Measurements from ENCODE around the gene GORASP1.
A peak's percentile ranks its signal among the peaks of the same experiment; 100 is the strongest.

Gene GORASP1

DNA sequence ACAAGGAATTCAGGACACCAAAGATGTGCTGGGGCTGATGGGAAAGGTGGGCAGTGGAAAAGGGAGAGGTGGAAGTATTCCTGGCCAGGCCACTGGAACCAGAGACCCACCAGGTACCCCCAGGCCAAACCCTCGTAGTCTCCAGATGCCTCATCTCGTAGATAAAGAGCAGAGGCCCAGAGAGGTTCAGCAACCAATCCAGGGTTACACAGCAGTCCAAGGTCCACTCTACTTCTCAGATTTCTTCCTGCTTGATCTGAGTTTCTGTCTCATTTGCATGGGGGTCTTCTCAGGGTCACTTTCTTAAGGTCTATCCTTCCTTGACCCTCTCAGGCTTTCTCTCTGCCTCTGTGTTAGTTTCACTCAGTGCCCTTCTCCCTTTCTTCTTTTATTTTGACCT lies 5.1 kb upstream of the GORASP1 start:
- Histone ChIP-seq H3K79me1 (ENCODE audit: low read depth, low read length) (peaks cover 1% of the 10 kb centered on the region), H3K4me3 (ENCODE audit: low read length in 2 of 2) (no peak overlapping the region), H3K23ac (ENCODE audit: low read depth, low read length, poor library complexity) (no peak overlapping the region), H3K36me3 (replicated peaks in 1 of 2; ENCODE audit: control insufficient read depth in 2 of 2, insufficient read depth in 2 of 2, low read length in 2 of 2) (no peaks in the 10 kb centered on the region), H3K14ac (ENCODE audit: low read length) (no peak overlapping the region), H3K27me3 (ENCODE audit: control insufficient read depth in 3 of 3, insufficient read depth in 3 of 3, low read depth in 1 of 3, low read length in 3 of 3) (no peaks in the 10 kb centered on the region), H3K18ac (ENCODE audit: low read length) (no peak overlapping the region), H4K8ac (ENCODE audit: low read depth, low read length) (no peak overlapping the region), H3K4me1 (ENCODE audit: control insufficient read depth in 2 of 2, insufficient read depth in 1 of 2, low read depth in 1 of 2, low read length in 2 of 2) (peaks cover 1 to 2% of the 10 kb centered on the region in 2 donors), H2BK12ac (ENCODE audit: low read length) (no peak overlapping the region), H2BK15ac (ENCODE audit: low read length) (no peak overlapping the region), H3K4me2 (ENCODE audit: insufficient read depth, low read length, poor library complexity, severe bottlenecking) (no peak overlapping the region), H2AK5ac (ENCODE audit: low read depth, low read length) (no peak overlapping the region), H2BK120ac (ENCODE audit: low read depth, low read length) (no peak overlapping the region), H3K9me3 (replicated peaks in 1 of 2; ENCODE audit: control insufficient read depth in 2 of 2, insufficient read depth in 1 of 2, low read depth in 1 of 2, low read length in 2 of 2) (no peaks in the 10 kb centered on the region), H3K27ac (replicated peaks; ENCODE audit: low read length) (no peak overlapping the region), H3K9ac (ENCODE audit: low read depth, low read length, poor library complexity) (no peak overlapping the region), H4K91ac (ENCODE audit: low read depth, low read length, poor library complexity) (no peak overlapping the region), H3K4ac (ENCODE audit: low read length) (no peak overlapping the region), H2AFZ (ENCODE audit: low read length) (no peak overlapping the region), H2BK5ac (ENCODE audit: low read length) (no peak overlapping the region)
- no CpG with 5 or more reads among the region's 2 CpGs for WGBS, 2 donors (ENCODE audit: extremely low coverage in 2 of 2, insufficient read length in 2 of 2, insufficient replicate concordance in 1 of 2)
- no peak for DNase-seq (ENCODE audit: low spot score)

DNA sequence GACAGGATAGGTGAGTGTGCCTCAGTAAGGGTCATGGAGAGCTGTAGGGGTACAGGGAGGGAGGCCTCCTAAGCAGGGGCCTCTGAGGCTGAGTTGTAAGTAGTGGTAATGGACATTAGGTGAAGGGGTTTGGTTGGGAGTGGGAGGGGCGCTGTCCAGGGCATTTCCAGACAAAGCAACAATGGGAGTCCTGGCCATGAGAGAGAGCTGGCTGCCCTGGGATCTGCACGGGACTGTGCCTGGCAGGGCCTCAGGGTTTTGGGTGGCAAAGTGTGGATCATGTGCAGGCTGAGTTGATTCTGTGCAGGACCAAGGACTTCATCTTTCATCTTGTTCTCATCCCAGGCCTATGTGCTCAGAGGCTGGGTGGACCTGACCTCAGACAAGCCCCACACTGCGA lies 4.7 kb upstream of the GORASP1 start:
- H2BK5ac ChIP-seq (ENCODE audit: low read length), result no peak overlapping the region
- H3K4me2 ChIP-seq (ENCODE audit: insufficient read depth, low read length, poor library complexity, severe bottlenecking), result no peak overlapping the region
- H2AFZ ChIP-seq (ENCODE audit: low read length), result no peak overlapping the region
- no peak overlapping the region for H4K91ac ChIP-seq (ENCODE audit: low read depth, low read length, poor library complexity)
- H3K4me3 ChIP-seq (ENCODE audit: low read length in 2 of 2), result no peak overlapping the region
- no peak overlapping the region for H3K27ac ChIP-seq (replicated peaks; ENCODE audit: low read length)
- no peaks in the 10 kb centered on the region for H3K27me3 ChIP-seq (ENCODE audit: control insufficient read depth in 3 of 3, insufficient read depth in 3 of 3, low read depth in 1 of 3, low read length in 3 of 3)
- H4K8ac ChIP-seq (ENCODE audit: low read depth, low read length), result no peak overlapping the region
- H3K9ac ChIP-seq (ENCODE audit: low read depth, low read length, poor library complexity), result no peak overlapping the region
- peak overlapping the region; percentile 46 for H3K23ac ChIP-seq (ENCODE audit: low read depth, low read length, poor library complexity)
- H2AK5ac ChIP-seq (ENCODE audit: low read depth, low read length), result no peak overlapping the region
- no peak for DNase-seq (ENCODE audit: low spot score)
- H3K4ac ChIP-seq (ENCODE audit: low read length), result no peak overlapping the region
- H3K9me3 ChIP-seq (replicated peaks in 1 of 2; ENCODE audit: control insufficient read depth in 2 of 2, insufficient read depth in 1 of 2, low read depth in 1 of 2, low read length in 2 of 2), result no peaks in the 10 kb centered on the region
- no peak overlapping the region for H3K14ac ChIP-seq (ENCODE audit: low read length)
- no CpG with 5 or more reads among the region's 3 CpGs for WGBS, 2 donors (ENCODE audit: extremely low coverage in 2 of 2, insufficient read length in 2 of 2, insufficient replicate concordance in 1 of 2)
- no peak overlapping the region for H2BK120ac ChIP-seq (ENCODE audit: low read depth, low read length)
- peaks cover 1% of the 10 kb centered on the region for H3K79me1 ChIP-seq (ENCODE audit: low read depth, low read length)
- H3K18ac ChIP-seq (ENCODE audit: low read length), result no peak overlapping the region
- H2BK15ac ChIP-seq (ENCODE audit: low read length), result no peak overlapping the region
- peaks cover 1 to 2% of the 10 kb centered on the region in 2 donors for H3K4me1 ChIP-seq (ENCODE audit: control insufficient read depth in 2 of 2, insufficient read depth in 1 of 2, low read depth in 1 of 2, low read length in 2 of 2)
- no peak overlapping the region for H2BK12ac ChIP-seq (ENCODE audit: low read length)
- H3K36me3 ChIP-seq (replicated peaks in 1 of 2; ENCODE audit: control insufficient read depth in 2 of 2, insufficient read depth in 2 of 2, low read length in 2 of 2), result no peaks in the 10 kb centered on the region

DNA sequence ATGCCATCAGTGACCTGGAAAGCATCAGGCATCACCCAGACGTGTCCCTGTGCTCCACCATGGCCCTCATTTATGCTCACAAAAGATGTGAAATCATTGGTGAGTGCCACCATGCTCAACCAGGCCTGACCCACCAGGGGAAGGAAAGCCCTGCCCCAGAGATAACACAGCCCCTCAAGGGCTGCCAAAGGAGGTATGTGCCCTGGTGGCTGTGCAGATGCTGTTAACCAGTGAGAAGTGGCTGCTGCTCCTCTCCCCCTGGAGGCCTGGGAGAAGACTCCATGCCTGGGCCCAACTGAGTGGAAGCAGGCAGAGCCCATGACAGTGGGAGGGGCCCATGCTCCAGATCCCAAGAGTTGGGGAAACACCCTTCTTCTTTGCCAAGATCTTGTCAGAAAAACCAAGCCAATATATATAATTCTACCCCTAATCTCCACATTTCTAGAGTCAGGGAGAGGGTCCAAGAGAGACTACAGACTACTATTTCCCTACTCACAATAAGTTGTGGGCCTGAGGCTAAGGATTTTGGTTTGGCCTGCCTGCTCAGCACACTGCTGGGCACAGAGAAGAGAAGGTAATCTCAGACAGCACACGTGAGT lies 2.7 kb upstream of the GORASP1 start:
- Histone ChIP-seq H4K91ac (ENCODE audit: low read depth, low read length, poor library complexity) (no peak overlapping the region), H2BK12ac (ENCODE audit: low read length) (no peak overlapping the region), H3K4me3 (ENCODE audit: low read length in 2 of 2) (no peak overlapping the region), H3K27ac (replicated peaks; ENCODE audit: low read length) (no peak overlapping the region), H3K4me1 (ENCODE audit: control insufficient read depth in 2 of 2, insufficient read depth in 1 of 2, low read depth in 1 of 2, low read length in 2 of 2) (peaks cover 6 to 7% of the 10 kb centered on the region in 2 donors), H4K8ac (ENCODE audit: low read depth, low read length) (no peak overlapping the region), H3K4ac (ENCODE audit: low read length) (no peak overlapping the region), H2BK15ac (ENCODE audit: low read length) (no peak overlapping the region), H3K18ac (ENCODE audit: low read length) (no peak overlapping the region), H3K23ac (ENCODE audit: low read depth, low read length, poor library complexity) (no peak overlapping the region), H3K9ac (ENCODE audit: low read depth, low read length, poor library complexity) (no peak overlapping the region), H2BK5ac (ENCODE audit: low read length) (no peak overlapping the region), H3K79me1 (ENCODE audit: low read depth, low read length) (peaks cover 1% of the 10 kb centered on the region), H3K4me2 (ENCODE audit: insufficient read depth, low read length, poor library complexity, severe bottlenecking) (no peak overlapping the region), H3K36me3 (replicated peaks in 1 of 2; ENCODE audit: control insufficient read depth in 2 of 2, insufficient read depth in 2 of 2, low read length in 2 of 2) (no peaks in the 10 kb centered on the region), H2AFZ (ENCODE audit: low read length) (no peak overlapping the region), H3K27me3 (ENCODE audit: control insufficient read depth in 3 of 3, insufficient read depth in 3 of 3, low read depth in 1 of 3, low read length in 3 of 3) (no peaks in the 10 kb centered on the region), H2BK120ac (ENCODE audit: low read depth, low read length) (no peak overlapping the region), H3K14ac (ENCODE audit: low read length) (no peak overlapping the region), H3K9me3 (replicated peaks in 1 of 2; ENCODE audit: control insufficient read depth in 2 of 2, insufficient read depth in 1 of 2, low read depth in 1 of 2, low read length in 2 of 2) (no peaks in the 10 kb centered on the region), H2AK5ac (ENCODE audit: low read depth, low read length) (no peak overlapping the region)
- no CpG with 5 or more reads among the region's 2 CpGs for WGBS, 2 donors (ENCODE audit: extremely low coverage in 2 of 2, insufficient read length in 2 of 2, insufficient replicate concordance in 1 of 2)
- no peak for DNase-seq (ENCODE audit: low spot score)

DNA sequence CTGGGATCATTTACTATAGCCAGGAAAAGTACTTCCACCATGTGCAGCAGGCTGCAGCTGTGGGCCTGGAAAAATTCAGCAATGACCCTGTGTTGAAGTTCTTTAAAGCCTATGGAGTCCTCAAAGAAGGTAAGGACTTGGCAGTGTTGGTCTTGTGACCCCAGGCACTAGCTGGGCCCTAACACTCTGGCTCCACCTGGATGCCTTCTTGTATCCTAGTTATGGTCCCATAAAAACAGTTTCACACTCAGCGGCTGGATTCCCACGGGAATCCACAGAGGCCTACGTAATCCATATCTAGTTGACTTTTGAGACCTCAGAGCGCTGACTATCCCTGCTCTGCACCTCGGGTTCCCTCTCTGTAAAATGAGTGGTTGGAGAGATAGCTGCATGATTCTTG lies 1.7 kb upstream of the GORASP1 start:
- Histone ChIP-seq H3K79me1 (ENCODE audit: low read depth, low read length) (peaks cover 1% of the 10 kb centered on the region), H3K27me3 (ENCODE audit: control insufficient read depth in 3 of 3, insufficient read depth in 3 of 3, low read depth in 1 of 3, low read length in 3 of 3) (no peaks in the 10 kb centered on the region), H3K4ac (ENCODE audit: low read length) (no peak overlapping the region), H2BK120ac (ENCODE audit: low read depth, low read length) (no peak overlapping the region), H2AK5ac (ENCODE audit: low read depth, low read length) (no peak overlapping the region), H4K8ac (ENCODE audit: low read depth, low read length) (no peak overlapping the region), H3K4me3 (ENCODE audit: low read length in 2 of 2) (no peak overlapping the region), H2BK5ac (ENCODE audit: low read length) (no peak overlapping the region), H3K9me3 (replicated peaks in 1 of 2; ENCODE audit: control insufficient read depth in 2 of 2, insufficient read depth in 1 of 2, low read depth in 1 of 2, low read length in 2 of 2) (no peaks in the 10 kb centered on the region), H3K27ac (replicated peaks; ENCODE audit: low read length) (no peak overlapping the region), H4K91ac (ENCODE audit: low read depth, low read length, poor library complexity) (no peak overlapping the region), H3K4me2 (ENCODE audit: insufficient read depth, low read length, poor library complexity, severe bottlenecking) (no peak overlapping the region), H3K9ac (ENCODE audit: low read depth, low read length, poor library complexity) (no peak overlapping the region), H3K23ac (ENCODE audit: low read depth, low read length, poor library complexity) (no peak overlapping the region), H3K4me1 (ENCODE audit: control insufficient read depth in 2 of 2, insufficient read depth in 1 of 2, low read depth in 1 of 2, low read length in 2 of 2) (peaks cover 6 to 7% of the 10 kb centered on the region in 2 donors), H3K18ac (ENCODE audit: low read length) (no peak overlapping the region), H2AFZ (ENCODE audit: low read length) (no peak overlapping the region), H3K14ac (ENCODE audit: low read length) (no peak overlapping the region), H2BK15ac (ENCODE audit: low read length) (no peak overlapping the region), H2BK12ac (ENCODE audit: low read length) (no peak overlapping the region), H3K36me3 (replicated peaks in 1 of 2; ENCODE audit: control insufficient read depth in 2 of 2, insufficient read depth in 2 of 2, low read length in 2 of 2) (no peaks in the 10 kb centered on the region)
- WGBS, 2 donors (ENCODE audit: extremely low coverage in 2 of 2, insufficient read length in 2 of 2, insufficient replicate concordance in 1 of 2), result no CpG with 5 or more reads among the region's 5 CpGs
- DNase-seq (ENCODE audit: low spot score), result no peak

Data from neuronal stem cell (in vitro differentiated cells).